WTC11 (cell line): Measurements from ENCODE around the gene PCSK1N.

ENCODE experiments used
- MYBL2 ChIP-seq: sonication (generic); formaldehyde crosslinking; IDR thresholded peaks from 2 replicates; pipeline ENCODE4 v1.8.1; 2023; ENCODE audit warnings: mild to moderate bottlenecking, moderate library complexity, missing genetic modification reagents
- NR2C2 ChIP-seq: sonication (generic); formaldehyde crosslinking; IDR thresholded peaks from 2 replicates; pipeline ENCODE4 v1.8.0; 2022; ENCODE audit warnings: mild to moderate bottlenecking, missing genetic modification reagents
- TEAD4 ChIP-seq: sonication (generic); formaldehyde crosslinking; IDR thresholded peaks from 2 replicates; pipeline ENCODE4 v1.8.0; 2022; ENCODE audit warnings: mild to moderate bottlenecking, missing genetic modification reagents
- TF ChIP-seq, protein P1 (sequence below): fragments of 200-600 bp; IDR thresholded peaks from 2 replicates; pipeline ENCODE4 v1.8.0; 2022; ENCODE audit warnings: antibody characterized with exemption
- TF ChIP-seq, protein P2 (sequence below): sonication (generic); formaldehyde crosslinking; IDR thresholded peaks from 2 replicates; pipeline ENCODE4 v1.8.0; 2022; ENCODE audit warnings: mild to moderate bottlenecking, missing genetic modification reagents

DNA sequence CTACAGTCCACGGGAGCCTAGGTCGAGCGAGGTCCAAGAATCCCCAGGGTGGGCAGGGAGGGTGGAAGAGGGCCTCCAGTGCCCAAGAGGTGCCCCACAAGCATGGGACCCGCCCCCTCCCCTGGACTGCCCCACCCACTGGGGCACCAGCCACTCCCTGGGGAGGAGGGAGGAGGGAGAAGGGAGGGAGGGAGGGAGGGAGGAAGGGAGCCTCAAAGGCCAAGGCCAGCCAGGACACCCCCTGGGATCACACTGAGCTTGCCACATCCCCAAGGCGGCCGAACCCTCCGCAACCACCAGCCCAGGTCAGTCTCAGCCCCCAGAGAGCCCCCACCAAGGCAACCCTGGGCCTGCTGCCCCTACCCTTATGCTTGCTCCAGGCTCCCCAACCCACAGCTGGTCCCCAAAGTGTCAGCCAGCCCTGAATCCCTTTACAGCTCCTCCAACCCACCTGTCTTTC lies 49.0 kb downstream of the PCSK1N start, which contains the start of gene GATA1:
- TF ChIP-seq, protein P1, sequence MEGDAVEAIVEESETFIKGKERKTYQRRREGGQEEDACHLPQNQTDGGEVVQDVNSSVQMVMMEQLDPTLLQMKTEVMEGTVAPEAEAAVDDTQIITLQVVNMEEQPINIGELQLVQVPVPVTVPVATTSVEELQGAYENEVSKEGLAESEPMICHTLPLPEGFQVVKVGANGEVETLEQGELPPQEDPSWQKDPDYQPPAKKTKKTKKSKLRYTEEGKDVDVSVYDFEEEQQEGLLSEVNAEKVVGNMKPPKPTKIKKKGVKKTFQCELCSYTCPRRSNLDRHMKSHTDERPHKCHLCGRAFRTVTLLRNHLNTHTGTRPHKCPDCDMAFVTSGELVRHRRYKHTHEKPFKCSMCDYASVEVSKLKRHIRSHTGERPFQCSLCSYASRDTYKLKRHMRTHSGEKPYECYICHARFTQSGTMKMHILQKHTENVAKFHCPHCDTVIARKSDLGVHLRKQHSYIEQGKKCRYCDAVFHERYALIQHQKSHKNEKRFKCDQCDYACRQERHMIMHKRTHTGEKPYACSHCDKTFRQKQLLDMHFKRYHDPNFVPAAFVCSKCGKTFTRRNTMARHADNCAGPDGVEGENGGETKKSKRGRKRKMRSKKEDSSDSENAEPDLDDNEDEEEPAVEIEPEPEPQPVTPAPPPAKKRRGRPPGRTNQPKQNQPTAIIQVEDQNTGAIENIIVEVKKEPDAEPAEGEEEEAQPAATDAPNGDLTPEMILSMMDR: no peak
- TF ChIP-seq MYBL2 (CRISPR knock-in tag): no peak
- TF ChIP-seq, protein P2, sequence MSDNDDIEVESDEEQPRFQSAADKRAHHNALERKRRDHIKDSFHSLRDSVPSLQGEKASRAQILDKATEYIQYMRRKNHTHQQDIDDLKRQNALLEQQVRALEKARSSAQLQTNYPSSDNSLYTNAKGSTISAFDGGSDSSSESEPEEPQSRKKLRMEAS: no peak
- no peak for TF ChIP-seq NR2C2 (CRISPR knock-in tag)
- TF ChIP-seq TEAD4 (CRISPR knock-in tag): no peak
